Left hindlimb (tissue), 1 donor: ENCODE measurements around the gene NAMPT.
"Not testable (repeated sequence)": the region's sequence is repeated elsewhere in the genome, so short reads cannot be mapped to it uniquely, and the experiment has no call there.

Experiments used
- DNase-seq: peaks from one replicate; pipeline ENCODE4 v3.0.0-alpha.2; 2018

The NAMPT gene

GRCh38 chr7:106224797-106225196 is 60.0 kb downstream of the NAMPT start:
- DNase-seq: no peak

GRCh38 chr7:106223156-106223555 is 61.6 kb downstream of the NAMPT start:
- no peak for DNase-seq

- DNase-seq: no peak
Measured at GRCh38 chr7:106222545-106222944, 62.2 kb downstream of the NAMPT start.

GRCh38 chr7:106220307-106220706 is 64.5 kb downstream of the NAMPT start:
- DNase-seq: no peak

GRCh38 chr7:106219170-106219569 is 65.6 kb downstream of the NAMPT start:
- DNase-seq: no peak

GRCh38 chr7:106218546-106218945 is 66.2 kb downstream of the NAMPT start:
- no peak for DNase-seq

GRCh38 chr7:106216923-106217542 is 67.8 kb downstream of the NAMPT start:
- DNase-seq: peak; percentile 42

- no peak for DNase-seq
Measured at GRCh38 chr7:106216517-106216922, 68.3 kb downstream of the NAMPT start.

- DNase-seq: no peak
Measured at GRCh38 chr7:106215868-106216516, 68.8 kb downstream of the NAMPT start.

- DNase-seq: not testable (repeated sequence)
Measured at GRCh38 chr7:106208944-106209343, 75.8 kb downstream of the NAMPT start.

GRCh38 chr7:106206826-106207541 is 77.8 kb downstream of the NAMPT start:
- DNase-seq: no peak

GRCh38 chr7:106205621-106206222 is 79.1 kb downstream of the NAMPT start:
- no peak for DNase-seq

GRCh38 chr7:106203473-106203872 is 81.3 kb downstream of the NAMPT start:
- no peak for DNase-seq

GRCh38 chr7:106201164-106201563 is 83.6 kb downstream of the NAMPT start:
- DNase-seq: no peak

- DNase-seq: no peak
Measured at GRCh38 chr7:106199813-106200364, 84.9 kb downstream of the NAMPT start.

GRCh38 chr7:106199024-106199423 is 85.8 kb downstream of the NAMPT start:
- DNase-seq: no peak
